ENCODE measurements around the gene TMEM43. TPM values are rescaled to one million over a fixed set of nuclear protein-coding genes. Genes with fewer than 3 reads are reported as not detected.

TMEM43 gene
- total RNA-seq, 1 experiment from 2014 or later: 32.4 TPM

- ChIA-PET CTCF (interaction anchor here (0.8 kb wide), 1 partner anchor 14 kb away, joined by 3 read pairs; no protein-coding TSS in a partner anchor), POLR2A (no interaction called here)
These were observed 14.2 kb downstream of the TMEM43 start for GRCh38 chr3:14138878-14139655.

More at GRCh38 chr3:14138878-14139655, 14.2 kb downstream of the TMEM43 start:
- Histone ChIP-seq H2AFZ (ENCODE audit: low read depth, low read length, poor library complexity, severe bottlenecking) (no peak overlapping the region), H3K27ac (ENCODE audit: low read depth, low read length) (no peak overlapping the region), H3K36me3 (ENCODE audit: control insufficient read depth in 1 of 2, insufficient read depth in 2 of 2, low read length in 2 of 2) (peaks cover 2 to 22% of the 10 kb centered on the region in 2 experiments; a peak in 1 of 4 replicates), H3K4me1 (ENCODE audit: control insufficient read depth in 1 of 2, insufficient read depth in 2 of 2, low read length in 2 of 2) (peaks cover 15 to 28% of the 10 kb centered on the region in 2 experiments), H3K4me3 (replicated peaks in 1 of 2; ENCODE audit: low read depth in 1 of 2, low read length in 2 of 2) (no peak overlapping the region), H3K4me2 (ENCODE audit: low read length) (no peak overlapping the region), H3K9ac (ENCODE audit: low read length) (no peak overlapping the region), H3K9me2 (ENCODE audit: insufficient read depth) (no peaks in the 10 kb centered on the region), H3K27me3 (ENCODE audit: insufficient read depth, low read length) (no peaks in the 10 kb centered on the region), H3K79me2 (ENCODE audit: insufficient read depth, low read length) (no peaks in the 10 kb centered on the region), H4K20me1 (ENCODE audit: insufficient read depth) (peaks cover 3% of the 10 kb centered on the region; the same call in 1 of the 2 replicates), H3K9me3 (ENCODE audit: control insufficient read depth in 1 of 2, insufficient read depth in 1 of 2, low read depth in 1 of 2, low read length in 2 of 2) (no peaks in the 10 kb centered on the region)
- RAD21 ChIA-PET (ENCODE audit: low non-redundant PET in 1 of 2, low total read pairs in 2 of 2, uncharacterized antibody in 2 of 2, unreplicated experiment in 2 of 2): no interaction called here
- TF ChIP-seq REST (IDR thresholded peaks at IDR 0.05; ENCODE audit: low read depth): no peak
- no peak for TF ChIP-seq TCF7L2 (IDR thresholded peaks at IDR 0.05; ENCODE audit: borderline replicate concordance, extremely low read depth, insufficient read depth, insufficient read length)
- no peak for TF ChIP-seq FOSL1 (IDR thresholded peaks at IDR 0.05; ENCODE audit: low read depth)
- TF ChIP-seq CBX3 (IDR thresholded peaks at IDR 0.05; ENCODE audit: low read depth): no peak
- no peak for TF ChIP-seq POLR2A (IDR thresholded peaks at IDR 0.05; ENCODE audit: borderline replicate concordance, extremely low read depth, insufficient read depth, insufficient read length)
- no peak for TF ChIP-seq ZFX (IDR thresholded peaks at IDR 0.05)
- TF ChIP-seq JUND (IDR thresholded peaks at IDR 0.05): no peak
- TF ChIP-seq EZH2phosphoT487 (IDR thresholded peaks at IDR 0.05; ENCODE audit: borderline replicate concordance): no peak
- no peak for TF ChIP-seq SRF (IDR thresholded peaks at IDR 0.05; ENCODE audit: low read depth)
- TF ChIP-seq SIN3A (IDR thresholded peaks at IDR 0.05; ENCODE audit: low read depth): no peak
- no peak for TF ChIP-seq ZBTB33 (IDR thresholded peaks at IDR 0.05; ENCODE audit: extremely low read depth, insufficient replicate concordance, low read length)
- BruUV-seq (replicated peaks): no TSS peak
- intact Hi-C loops (cut with micrococcal nuclease): no loop called here
- DNase-seq (ENCODE audit: low read depth, low spot score): no peak
- no peak for ATAC-seq
